ENCODE results near the gene GOLT1B.

GOLT1B gene

GRCh38 chr12:21566223-21566906 is 64.8 kb downstream of the GOLT1B start:
- DNase-seq (ENCODE audit: low spot score): no peak

GRCh38 chr12:21566907-21567394 is 65.4 kb downstream of the GOLT1B start:
- no peak for DNase-seq (ENCODE audit: low spot score)
